RWPE2 (cell line): Measurements from ENCODE around the gene LRMDA.

Experiments
- ATAC-seq: fragments of 200-7000 bp; cut with Tn5 transposase; 3 replicates; pipeline ENCODE4 v1.9.1; 2021; ENCODE audit warnings: low read depth
- DNase-seq: peaks from one replicate; pipeline ENCODE4 v3.0.0-alpha.2; 2020; ENCODE audit warnings: low spot score
- H3K27ac ChIP-seq: fragments of 450-650 bp; 2 replicates; pipeline ENCODE4 v1.5.1; 2017; ENCODE audit warnings: mild to moderate bottlenecking; ENCODE audit not compliant: poor library complexity, severe bottlenecking
- H3K27me3 ChIP-seq: fragments of 250-450 bp; sonication (Bioruptor Pico); 2 replicates; pipeline ENCODE4 v1.5.1; 2021; ENCODE audit warnings: mild to moderate bottlenecking, moderate library complexity; ENCODE audit not compliant: insufficient read depth, poor library complexity, severe bottlenecking
- H3K36me3 ChIP-seq: fragments of 250-450 bp; sonication (Bioruptor Pico); 2 replicates; pipeline ENCODE4 v1.5.1; 2020; ENCODE audit warnings: low read depth, mild to moderate bottlenecking, moderate library complexity
- H3K4me1 ChIP-seq: fragments of 250-450 bp; sonication (Bioruptor Pico); 2 replicates; pipeline ENCODE4 v1.5.1; 2021; ENCODE audit warnings: mild to moderate bottlenecking, moderate library complexity; ENCODE audit not compliant: insufficient read depth, poor library complexity, severe bottlenecking
- H3K4me3 ChIP-seq: fragments of 250-450 bp; sonication (Bioruptor Pico); 2 replicates; pipeline ENCODE4 v1.5.1; 2021; ENCODE audit warnings: mild to moderate bottlenecking, moderate library complexity; ENCODE audit not compliant: severe bottlenecking
- H3K9me3 ChIP-seq: fragments of 250-450 bp; sonication (Bioruptor Pico); 2 replicates; pipeline ENCODE4 v1.5.1; 2021; ENCODE audit warnings: mild to moderate bottlenecking, moderate library complexity; ENCODE audit not compliant: severe bottlenecking
- CTCF ChIP-seq: fragments of 450-650 bp; IDR thresholded peaks from one replicate; pipeline ENCODE4 v1.5.1; 2017; ENCODE audit warnings: mild to moderate bottlenecking, moderate library complexity; ENCODE audit not compliant: poor library complexity, severe bottlenecking

The LRMDA gene

GRCh38 chr10:76395251-76395650, 963.8 kb downstream of the LRMDA start:
- TF ChIP-seq CTCF = no peak
- no peaks in the 10 kb centered on the region for H3K4me1 ChIP-seq
- H3K36me3 ChIP-seq = no peaks in the 10 kb centered on the region
- ATAC-seq = no peak
- H3K27ac ChIP-seq = no peak overlapping the region
- H3K9me3 ChIP-seq = no peaks in the 10 kb centered on the region
- H3K4me3 ChIP-seq = no peak overlapping the region
- no peak for DNase-seq
- peaks cover 4% of the 10 kb centered on the region for H3K27me3 ChIP-seq

- no peak for TF ChIP-seq CTCF
- no peak for DNase-seq
- Histone ChIP-seq H3K36me3 (no peaks in the 10 kb centered on the region), H3K9me3 (no peaks in the 10 kb centered on the region), H3K4me1 (no peaks in the 10 kb centered on the region), H3K27me3 (peaks cover 4% of the 10 kb centered on the region), H3K27ac (no peak overlapping the region), H3K4me3 (no peak overlapping the region)
- no peak for ATAC-seq
These were observed 964.7 kb downstream of the LRMDA start for GRCh38 chr10:76396134-76396533.

DNA sequence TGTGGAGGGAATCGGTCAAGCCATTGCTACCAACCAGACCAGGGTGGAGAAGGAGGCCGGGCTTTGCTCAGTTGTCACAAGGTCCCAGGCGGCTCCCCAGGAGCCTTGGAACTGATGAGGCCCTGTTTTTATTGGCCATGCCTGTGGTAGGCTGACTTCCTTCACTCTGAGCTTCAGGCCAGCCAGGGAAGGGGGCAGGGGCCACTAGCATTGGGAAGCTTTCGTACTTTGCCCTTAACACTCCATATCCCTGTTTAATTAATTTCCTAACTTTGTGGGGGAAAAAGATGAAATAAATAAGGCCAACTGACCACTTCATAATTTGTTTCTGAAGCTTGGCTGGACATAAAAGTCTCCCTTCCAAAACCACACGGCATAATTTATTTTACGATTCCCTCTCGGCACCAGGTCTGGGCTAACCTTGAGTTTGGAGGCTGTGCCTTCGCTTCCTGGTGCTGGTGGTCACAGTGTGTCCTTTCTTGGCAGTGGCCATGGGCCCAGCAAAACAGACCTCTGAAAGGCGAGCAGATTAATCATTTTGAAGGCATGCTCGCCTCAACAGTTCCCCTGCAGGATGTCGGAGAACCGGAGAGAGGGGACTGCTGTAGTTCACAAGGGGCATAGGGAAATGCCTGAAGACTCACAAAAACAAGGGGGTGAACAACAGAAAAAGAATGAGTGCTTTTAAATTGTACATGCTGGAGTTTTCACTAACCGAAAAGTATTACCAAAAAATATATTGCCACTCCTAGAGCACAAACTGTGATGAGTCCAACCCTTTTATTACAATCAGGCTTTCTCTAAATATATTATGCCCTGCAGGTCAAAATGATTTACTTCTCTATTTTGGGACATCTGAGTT, 966.0 kb downstream of the LRMDA start:
- H3K4me1 ChIP-seq = no peaks in the 10 kb centered on the region
- peaks cover 4% of the 10 kb centered on the region for H3K27me3 ChIP-seq
- no peak for DNase-seq
- no peak for TF ChIP-seq CTCF
- no peak overlapping the region for H3K4me3 ChIP-seq
- no peaks in the 10 kb centered on the region for H3K9me3 ChIP-seq
- H3K27ac ChIP-seq = no peak overlapping the region
- no peak for ATAC-seq
- no peaks in the 10 kb centered on the region for H3K36me3 ChIP-seq

DNA sequence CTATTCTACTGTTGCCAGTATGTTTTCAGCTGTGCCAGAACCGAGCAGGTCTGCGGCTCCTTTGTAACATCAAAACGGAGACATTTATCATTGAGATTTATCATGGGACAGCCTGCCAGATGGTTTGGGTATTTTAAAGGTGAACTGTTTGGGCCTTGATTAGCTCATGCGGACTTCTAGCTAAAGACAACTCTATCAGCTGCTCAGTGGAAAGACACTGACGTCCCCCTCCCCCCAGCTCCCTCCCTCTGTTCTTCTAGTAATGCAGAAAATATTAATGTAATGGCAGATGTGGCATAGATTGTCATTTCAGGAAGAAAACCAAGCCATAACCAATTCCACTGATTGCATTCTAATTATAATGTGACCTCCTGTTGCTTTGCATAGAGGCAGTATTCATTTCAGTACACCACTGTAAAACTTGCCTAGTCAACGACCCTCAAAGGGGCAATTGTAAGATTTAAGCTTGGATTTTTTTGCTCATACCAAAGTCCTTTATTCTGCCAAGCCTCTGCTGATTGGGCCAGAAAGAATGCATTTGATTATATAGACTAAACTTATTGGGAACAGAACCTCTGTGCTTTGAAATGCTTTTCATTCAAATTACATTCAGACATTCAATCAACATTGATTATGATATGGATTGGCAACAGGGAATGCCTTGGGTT, 966.8 kb downstream of the LRMDA start:
- no peak for ATAC-seq
- no peak for TF ChIP-seq CTCF

DNA sequence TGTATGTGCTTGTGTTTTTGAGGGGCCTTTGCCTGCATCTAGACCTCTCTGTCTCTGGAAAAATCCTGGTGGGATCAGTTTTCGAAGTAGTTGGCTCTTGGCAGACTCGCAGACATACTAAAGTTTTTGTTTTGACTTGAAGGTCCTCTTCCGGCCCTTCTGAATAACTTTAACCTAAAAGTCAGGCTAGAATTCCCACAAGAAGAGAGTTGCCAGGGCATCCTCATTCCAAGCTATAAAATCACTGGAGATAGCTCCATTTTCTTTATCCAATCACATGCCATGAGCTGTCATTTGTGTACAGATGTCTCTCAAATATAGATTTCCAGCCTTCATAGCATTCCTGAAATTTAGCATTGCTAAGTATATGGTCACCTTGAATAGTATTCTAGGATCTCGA, 967.8 kb downstream of the LRMDA start:
- no peak overlapping the region for H3K4me3 ChIP-seq
- no peak for DNase-seq
- TF ChIP-seq CTCF = no peak
- no peak for ATAC-seq
- no peaks in the 10 kb centered on the region for H3K9me3 ChIP-seq
- H3K36me3 ChIP-seq = no peaks in the 10 kb centered on the region
- no peaks in the 10 kb centered on the region for H3K27me3 ChIP-seq
- no peak overlapping the region for H3K27ac ChIP-seq
- H3K4me1 ChIP-seq = no peaks in the 10 kb centered on the region

More for the DNA sequence above, 966.8 kb downstream of the LRMDA start:
- no peak for DNase-seq
- Histone ChIP-seq H3K4me1 (no peaks in the 10 kb centered on the region), H3K36me3 (no peaks in the 10 kb centered on the region), H3K4me3 (no peak overlapping the region), H3K27ac (no peak overlapping the region), H3K9me3 (no peaks in the 10 kb centered on the region), H3K27me3 (no peaks in the 10 kb centered on the region)
